RCC 7860 (cell line): ENCODE measurements around the gene LYZL4.
A peak's percentile ranks its signal among the peaks of the same experiment; 100 is the strongest.

Experiments used
- DNase-seq: peaks from one replicate; pipeline ENCODE4 v3.0.0-alpha.2; 2015; ENCODE audit warnings: low spot score
- FAIRE-seq: peaks from 2 replicates; lab custom pipeline; 2012; peaks lifted over from hg19 to GRCh38; lab: Jason Lieb, UNC

LYZL4 gene, protein sequence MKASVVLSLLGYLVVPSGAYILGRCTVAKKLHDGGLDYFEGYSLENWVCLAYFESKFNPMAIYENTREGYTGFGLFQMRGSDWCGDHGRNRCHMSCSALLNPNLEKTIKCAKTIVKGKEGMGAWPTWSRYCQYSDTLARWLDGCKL

DNA sequence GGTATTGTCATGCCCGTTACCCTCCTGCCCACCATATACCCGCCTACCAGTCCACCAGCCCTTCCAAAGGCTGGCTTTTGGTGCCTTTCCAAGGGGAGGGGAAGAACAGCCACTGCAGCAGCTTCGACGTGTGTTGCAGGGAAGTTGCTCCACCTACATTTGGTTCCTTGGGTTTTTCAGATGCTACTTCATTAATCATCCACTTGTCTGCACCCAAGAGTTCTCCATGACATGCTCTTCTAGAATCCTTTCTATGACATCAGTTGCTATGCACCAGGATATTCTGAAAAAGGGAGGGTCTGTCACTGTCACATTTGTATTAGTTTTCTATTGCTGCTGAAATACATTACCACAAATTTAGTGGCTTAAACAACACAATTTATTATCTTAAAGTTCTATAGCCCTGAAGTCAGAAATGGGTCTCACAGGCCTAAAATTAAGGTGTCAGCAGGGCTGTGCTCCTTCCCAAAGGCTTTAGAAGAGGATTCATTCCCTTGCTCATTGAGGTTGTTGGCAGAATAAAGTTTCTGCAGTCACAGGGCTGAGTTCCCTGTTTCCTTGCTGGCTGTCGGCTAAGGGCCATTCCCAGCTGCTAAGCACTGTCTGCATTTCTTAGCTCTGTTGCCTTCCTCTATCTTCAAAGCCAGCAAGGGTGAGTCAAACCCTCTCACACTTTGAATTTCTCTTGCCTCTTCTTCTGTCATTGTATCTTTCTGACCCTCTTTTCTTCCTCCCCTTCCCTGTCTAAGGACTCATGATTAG lies at the start of gene LYZL4:
TSS of gene LYZL4 (minus strand) at position 241 of the 762 bp plus-strand sequence. CDS start 3,359 bp downstream, outside the sequence.
- no peak for FAIRE-seq

DNA sequence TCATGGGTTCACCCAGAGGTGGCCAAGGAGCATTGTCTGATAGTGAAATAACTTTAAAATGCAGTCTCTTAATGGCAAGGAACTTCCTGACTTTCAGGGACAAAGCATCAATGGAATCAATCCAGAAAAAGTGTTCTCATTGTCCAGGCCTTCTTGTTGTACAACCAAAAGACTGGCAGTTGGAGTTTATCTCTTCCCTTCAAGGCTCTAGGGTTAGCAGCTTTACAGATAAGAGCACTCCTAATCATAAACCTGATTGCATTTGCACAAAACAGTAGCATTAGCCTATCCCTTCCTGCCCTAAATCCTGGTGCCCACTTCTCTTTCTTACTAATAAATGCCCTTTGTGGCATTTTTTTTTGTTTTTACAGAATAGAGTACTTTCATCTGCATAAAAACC lies 48.7 kb upstream of the LYZL4 start:
- FAIRE-seq (no peak), DNase-seq (no peak)

More for the DNA sequence above, at the start of gene LYZL4:
- no peak for DNase-seq

DNA sequence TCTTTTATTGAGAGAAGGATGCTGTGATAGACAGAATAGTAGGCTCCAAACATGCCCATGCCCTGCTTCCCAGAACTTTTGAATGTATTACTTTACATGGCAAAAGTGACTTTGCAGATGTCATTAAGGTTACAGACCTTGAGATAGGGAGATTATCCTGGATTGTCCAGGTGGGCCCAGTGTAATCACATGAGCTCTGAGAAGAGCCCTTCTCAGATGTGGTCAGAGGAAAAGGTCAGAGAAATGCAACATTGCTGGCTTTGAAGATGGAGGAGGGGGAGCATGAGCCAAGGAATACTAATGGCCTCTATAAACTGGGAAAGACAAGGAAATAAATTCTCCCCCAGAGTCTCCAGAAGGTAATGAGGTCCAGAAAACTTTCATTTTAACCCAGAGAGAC lies 45.8 kb upstream of the LYZL4 start:
- DNase-seq (no peak), FAIRE-seq (no peak)

DNA sequence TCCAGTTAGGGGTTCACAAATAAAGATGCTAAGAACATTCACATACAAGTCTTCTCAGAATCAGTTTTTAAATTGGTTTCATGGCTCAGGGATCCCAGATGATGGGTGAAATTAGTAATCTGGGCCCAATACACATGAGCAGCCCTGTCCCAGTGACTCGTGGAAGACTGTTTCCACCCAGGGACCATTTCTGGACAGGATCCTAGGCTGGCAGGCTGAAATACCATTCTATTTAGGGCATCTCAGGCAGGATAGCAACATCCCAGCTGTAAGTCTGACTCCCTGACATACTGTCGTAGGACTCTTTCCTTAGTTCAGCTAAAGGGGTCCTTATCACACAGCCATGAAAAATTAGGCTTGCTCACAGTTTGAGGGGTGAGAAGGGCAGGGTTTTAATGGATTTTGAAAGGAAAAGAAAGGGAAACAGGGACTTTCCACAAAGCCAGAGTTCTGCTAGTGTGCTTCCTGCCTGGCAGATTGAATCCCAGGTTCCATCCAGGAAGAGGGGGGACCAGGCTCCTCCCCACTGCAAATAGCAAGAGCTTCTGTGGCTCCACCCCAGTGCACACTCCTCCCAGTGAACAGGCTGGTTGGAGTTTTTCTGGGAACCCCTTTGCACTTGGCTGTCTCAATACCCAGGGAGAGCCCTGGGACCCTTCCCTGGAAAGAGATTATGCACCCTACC lies 41.3 kb upstream of the LYZL4 start:
- DNase-seq, result no peak
- no peak for FAIRE-seq

DNA sequence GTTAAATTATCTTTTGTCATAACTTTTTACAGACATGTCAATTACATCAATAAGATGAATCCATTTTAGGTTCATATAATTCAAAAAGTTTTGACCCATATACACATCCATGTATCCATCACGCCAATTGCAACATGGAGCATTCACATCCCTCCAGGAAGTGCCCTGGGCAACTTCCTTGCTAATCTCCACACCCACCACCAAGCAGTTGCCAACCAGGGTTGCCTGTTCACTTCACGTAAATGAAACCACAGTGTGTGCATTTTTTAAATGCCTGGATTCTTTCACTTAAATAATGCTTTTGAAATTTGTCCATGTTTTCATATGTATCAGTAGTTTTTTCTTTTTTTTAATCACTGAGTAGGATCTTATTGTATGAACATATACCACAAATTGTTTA lies 40.7 kb upstream of the LYZL4 start:
- DNase-seq (no peak), FAIRE-seq (no peak)

DNA sequence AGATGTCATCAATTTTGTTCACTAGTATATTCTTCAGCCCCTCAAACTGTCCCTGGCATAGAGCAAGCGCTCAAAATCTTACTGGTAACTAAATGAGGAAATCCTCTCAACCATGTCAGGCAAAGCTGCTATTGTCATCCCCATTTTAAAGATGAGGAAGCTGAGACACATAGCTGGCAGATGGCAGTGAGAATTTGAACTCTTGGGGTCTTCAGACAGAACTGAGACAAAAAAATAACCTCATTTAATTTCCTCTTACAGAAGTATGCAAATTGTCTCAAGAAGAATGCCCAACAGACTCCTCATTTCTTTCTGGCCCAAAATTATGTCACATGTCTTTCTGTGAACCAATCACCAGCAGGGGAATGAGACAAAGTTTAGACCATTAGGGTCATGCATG lies 40.2 kb upstream of the LYZL4 start:
- FAIRE-seq, result no peak

DNA sequence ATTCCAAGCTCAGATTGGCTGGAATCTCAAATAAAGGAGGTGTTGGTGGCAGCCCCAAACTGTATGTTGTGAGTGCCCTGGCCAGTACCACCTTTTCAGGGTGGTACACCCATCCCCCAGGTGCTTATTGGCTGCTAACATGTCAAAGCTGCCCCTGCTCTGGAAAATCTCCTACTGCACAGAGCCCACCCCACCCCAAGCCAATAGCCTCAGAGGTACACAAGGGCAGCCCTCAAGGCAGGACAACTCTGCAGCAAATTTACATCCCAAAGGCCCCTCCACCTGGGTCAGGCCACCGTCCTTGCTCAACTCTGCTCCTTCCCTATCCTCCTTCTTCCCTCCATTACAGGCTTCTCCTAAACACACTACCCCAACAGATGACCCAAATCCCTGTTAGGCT lies 37.1 kb upstream of the LYZL4 start:
- no peak for FAIRE-seq
- DNase-seq, result no peak

More for the DNA sequence above, 40.2 kb upstream of the LYZL4 start:
- DNase-seq, result no peak

DNA sequence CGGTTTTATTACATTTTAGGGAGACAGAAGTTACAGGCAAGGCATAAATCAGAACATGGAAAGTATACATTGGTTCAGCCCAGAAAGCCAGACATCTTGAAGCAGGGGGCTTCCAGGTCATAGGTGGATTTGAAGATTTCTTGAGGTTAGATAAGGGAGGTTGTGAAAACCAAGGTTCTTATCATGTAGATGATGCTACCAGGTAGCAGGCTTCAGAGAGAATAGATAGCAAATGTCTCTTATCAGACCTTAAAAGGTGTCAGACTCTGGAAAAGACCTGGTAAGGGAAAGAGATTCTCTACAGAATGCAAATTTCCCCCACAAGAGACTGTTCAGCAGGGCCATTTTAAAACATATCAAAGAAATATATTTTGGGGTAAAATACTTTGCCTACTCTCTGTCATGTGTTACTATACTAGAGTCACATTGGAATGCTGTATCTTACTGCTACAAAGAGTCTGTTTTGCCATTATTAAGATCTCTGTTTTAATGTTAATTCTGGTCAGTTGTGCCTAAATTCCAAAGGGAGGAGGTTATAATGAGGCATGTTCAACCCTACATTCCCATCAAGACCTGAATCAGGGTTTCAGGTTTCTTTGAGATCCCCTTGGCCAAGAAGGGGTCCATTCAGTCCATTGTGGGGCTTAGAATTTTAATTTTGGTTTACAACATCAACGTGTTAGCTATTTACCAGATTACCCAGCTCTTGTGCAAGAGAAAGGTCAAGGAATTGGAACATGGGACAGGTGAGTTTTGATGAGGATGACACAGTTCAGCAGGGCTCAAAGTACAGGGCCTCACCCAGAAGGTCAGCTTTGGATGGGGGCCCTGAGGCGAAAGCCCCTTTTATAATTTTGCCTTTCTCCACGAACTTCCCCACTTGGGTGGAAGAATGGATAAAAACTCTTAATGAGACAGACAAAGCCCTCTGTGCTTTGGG lies 36.0 kb upstream of the LYZL4 start:
- FAIRE-seq, result no peak

DNA sequence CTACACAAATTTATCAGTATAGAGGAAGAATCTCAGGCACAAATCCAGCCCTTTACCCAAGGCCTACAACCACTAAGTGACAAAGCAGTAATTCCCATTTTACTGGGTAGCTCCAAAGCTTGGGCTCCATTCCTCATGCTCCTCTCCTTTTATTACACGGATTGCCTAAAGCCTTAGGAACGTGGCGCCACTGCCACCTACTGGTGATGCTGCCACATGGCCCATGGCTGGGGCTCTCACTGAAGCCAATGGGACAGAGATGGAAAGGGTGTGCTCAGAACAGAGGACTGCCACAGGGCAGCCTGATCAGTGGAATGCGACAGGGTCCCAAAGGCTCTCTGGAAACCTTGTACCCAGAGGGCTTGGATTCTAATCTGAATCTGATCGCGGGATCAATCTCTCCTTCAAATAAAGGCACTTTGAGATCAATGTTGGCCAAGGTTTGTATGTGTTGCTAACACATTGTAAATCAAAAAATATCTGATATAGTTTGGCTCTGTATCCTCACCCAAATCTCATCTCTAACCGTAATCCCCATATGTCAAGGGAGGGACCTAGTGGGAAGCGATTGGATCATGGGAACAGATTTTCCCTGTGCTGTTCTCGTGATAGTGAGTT lies 33.5 kb upstream of the LYZL4 start:
- DNase-seq (peak; percentile 42), FAIRE-seq (no peak)

More for the DNA sequence above, 36.0 kb upstream of the LYZL4 start:
- DNase-seq, result no peak

DNA sequence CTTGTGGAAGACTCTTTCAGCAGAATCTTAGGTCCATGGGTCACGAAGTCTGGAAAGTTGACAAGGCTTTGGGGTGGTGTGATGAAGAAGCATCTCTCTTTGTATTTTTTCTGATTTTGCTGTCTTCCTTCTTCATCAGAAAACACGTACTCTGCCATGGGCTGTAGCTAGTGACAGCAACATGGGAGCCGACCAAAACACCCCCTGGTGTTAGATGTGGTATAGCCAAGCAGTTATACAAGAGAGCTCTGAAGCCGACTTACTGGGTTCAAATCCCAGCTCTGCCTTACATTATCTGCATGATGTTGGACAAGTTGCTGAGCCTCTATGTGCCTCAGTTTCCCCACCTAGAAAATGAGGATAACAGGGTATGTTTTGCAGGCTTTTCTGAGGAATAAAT lies 32.9 kb upstream of the LYZL4 start:
- no peak for FAIRE-seq

DNA sequence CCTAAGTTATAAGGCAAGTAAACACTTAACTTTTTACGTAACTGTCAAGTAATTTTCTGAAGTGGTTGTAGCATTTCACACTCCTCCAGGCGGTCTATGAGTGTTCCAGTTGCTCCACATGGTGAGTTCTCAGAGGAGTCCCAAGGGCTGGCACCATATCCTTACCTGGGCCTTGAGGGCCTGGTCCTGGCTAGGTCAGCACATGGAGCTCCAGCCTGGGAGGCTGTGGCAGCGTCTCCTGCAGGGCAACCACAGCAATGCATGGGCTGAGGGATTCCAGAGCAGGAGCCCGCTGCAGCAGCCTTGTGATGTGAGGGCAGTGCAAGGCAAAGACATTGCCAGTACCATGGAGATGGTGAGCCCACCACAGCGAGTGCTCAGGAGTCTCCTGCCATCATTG lies 32.2 kb upstream of the LYZL4 start:
- DNase-seq, result no peak
- no peak for FAIRE-seq

More for the DNA sequence above, 32.9 kb upstream of the LYZL4 start:
- DNase-seq, result no peak

DNA sequence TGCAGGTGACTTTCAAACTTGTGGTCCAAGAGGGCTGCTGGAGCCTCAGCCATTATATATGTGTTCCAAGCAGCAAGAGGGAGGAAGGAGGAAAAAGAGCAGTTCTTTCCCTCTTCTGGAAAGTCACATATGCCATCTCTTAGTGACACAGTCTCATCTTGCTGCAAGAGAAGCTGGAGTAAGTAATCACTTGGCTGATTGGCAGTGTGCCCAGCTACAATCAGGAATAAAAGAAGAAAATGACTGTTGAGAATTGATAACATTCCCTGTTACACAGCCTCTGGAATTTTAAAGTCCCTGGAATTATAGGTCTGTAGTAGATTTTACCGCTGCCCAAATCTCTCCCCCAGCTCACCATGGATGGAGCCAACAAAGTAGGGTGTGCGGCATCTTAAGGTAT lies 31.4 kb upstream of the LYZL4 start:
- FAIRE-seq (no peak), DNase-seq (no peak)

DNA sequence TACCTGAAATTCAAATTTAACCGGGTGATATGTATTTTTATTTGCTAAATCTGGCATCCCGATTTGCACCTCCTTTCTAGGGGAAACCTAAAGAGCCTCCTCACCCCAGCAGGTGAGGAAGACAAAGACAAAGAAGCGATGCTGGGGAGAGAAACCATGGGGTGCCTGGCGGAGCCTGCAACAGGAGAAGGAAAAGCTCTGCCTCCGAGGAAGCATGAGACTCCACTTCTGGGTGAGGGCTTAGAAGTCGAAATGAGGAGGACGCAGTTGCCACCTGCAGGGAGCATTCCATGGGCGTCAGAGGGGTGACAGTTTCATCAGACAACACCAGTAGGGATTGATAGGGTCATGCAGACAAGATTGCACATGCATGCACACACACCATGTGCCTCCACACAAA lies 30.5 kb upstream of the LYZL4 start:
- DNase-seq, result no peak
- FAIRE-seq, result no peak

DNA sequence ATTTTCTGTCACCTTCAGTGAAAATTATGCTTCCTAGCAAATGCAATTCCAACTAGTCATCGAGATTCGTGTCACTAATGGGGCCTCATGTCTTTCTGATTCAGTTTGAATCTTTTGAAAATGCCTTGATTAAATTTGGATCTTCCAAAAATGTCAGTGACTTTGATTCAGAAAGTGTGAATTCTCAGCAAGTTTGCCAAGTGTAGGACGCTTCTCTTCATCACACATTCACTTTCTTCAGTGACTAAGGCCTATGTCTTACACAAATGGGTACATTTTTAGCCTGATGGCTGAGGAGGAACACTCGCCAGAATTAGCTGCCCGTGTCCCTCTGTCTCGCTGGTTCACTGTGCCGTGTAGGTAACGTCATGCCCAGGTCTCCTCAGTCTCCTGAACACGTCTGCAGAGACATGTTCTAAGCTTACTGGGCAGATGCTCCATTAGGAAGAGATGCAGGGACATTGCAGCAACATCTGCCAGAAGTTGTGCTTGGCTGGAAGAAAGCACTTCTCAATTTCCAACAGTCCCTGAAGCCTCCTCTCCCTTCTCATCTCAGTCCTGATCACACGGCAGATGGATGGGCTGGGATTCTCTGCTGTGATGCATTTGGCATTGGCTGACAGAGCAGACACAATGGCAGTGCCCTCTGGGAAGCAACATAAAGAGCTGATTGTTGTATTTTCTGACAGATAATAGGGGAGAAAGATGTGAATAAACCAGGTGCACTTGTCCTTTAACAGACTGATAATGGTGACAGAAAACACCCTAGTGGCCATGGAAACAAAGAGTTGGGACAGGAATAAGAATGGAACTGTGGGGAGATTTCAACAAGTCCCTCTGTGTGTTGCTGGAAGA lies 29.1 kb upstream of the LYZL4 start:
- FAIRE-seq, result no peak
- DNase-seq, result no peak

DNA sequence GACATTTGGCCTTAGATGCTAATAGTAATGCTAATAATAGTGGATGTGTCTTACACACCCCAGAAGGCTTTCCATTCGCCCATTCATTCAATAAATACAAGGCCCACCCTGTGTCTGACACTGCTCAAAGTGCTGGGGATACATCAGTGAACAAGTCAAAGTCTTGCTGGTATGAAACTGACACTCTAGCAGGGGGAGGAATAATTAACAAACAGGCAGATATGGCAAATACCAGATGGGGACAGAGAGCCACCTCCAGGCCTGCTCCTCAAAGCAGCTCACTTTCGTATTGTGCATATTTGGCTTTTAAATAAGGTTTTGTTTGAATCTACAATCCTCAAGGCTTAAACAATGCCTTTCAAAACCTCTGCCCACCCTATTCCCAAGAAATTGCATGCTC lies 28.3 kb upstream of the LYZL4 start:
- DNase-seq, result no peak

DNA sequence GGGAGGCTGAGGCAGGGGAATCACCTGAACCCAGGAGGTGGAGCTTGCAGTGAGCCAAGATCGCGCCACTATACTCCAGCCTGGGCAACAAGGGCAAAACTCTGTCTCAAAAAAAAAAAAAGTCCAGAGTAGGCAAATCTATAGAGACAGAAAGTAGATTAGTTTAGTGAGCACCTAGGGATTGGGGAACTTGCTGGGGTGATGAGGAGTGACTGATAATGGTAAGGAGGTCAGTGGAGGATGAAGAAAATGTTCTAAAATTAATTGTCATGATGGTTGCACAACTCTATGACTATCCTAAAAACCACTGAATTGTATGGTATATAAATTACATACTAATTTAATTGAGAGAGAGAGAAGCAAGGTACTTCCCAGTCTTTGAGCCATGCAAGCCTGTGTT lies 27.8 kb upstream of the LYZL4 start:
- FAIRE-seq, result no peak

More for the DNA sequence above, 28.3 kb upstream of the LYZL4 start:
- FAIRE-seq, result no peak

DNA sequence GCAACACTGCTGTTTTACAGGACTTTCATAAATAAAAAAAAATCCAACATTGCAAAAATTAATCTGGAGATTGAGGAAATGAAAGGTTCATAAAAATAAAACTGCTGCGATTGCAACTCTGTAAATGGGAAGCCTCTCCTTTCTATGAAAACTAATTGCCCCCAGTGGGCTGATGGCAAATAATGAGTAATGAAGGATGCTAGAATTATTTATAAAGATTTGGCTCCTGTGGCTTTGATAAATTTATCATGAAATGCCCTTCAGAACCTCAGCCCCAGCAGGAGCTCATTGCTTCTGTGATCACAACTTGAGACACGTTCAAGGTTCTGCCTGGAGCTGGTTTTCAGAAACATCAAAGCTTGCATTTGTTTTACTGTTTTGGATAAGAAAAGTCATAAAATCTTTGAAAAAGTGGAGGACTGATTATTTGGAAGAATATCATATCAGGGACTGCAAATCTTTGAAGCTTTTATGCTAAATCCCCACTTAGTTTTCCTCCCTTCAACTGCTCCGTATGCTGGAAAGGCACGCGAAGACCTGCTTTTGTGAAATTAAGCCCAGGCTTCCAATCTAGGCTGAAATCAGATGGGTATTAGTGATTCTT lies 24.5 kb upstream of the LYZL4 start:
- FAIRE-seq (no peak), DNase-seq (no peak)

More for the DNA sequence above, 27.8 kb upstream of the LYZL4 start:
- DNase-seq, result no peak

DNA sequence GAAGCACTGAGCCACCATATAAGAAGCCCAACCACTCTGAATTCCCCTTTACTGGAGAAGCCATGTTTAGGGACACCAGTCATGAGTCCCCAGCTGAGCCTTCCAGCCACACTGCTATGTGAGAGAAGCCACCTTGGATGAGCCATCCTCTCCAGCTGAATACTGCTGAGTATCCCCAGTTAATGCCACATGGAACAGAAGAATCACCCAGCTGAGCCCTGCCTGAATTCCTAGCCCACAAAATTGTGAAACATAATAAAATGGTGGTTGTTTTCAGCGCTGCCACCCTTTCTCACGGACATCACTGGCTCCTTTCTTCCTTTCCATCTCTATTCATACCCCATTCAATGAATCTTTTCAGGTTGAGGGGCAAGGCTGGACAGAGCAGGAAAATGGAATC lies 22.1 kb upstream of the LYZL4 start:
- DNase-seq (no peak), FAIRE-seq (no peak)
